GM23248 (cell line): ENCODE measurements around the gene BHLHA15.

Experiments used
- EZH2 ChIP-seq: fragments of 200-600 bp; sonication (generic); IDR thresholded peaks from 2 replicates; pipeline ENCODE4 v1.6.1; 2018; ENCODE audit warnings: antibody characterized with exemption, mild to moderate bottlenecking; ENCODE audit not compliant: insufficient read depth, poor library complexity, severe bottlenecking
- EZH2phosphoT487 ChIP-seq: fragments of 200-600 bp; sonication (generic); IDR thresholded peaks from 2 replicates; pipeline ENCODE4 v1.6.1; 2018; ENCODE audit warnings: antibody characterized with exemption, moderate library complexity, mild to moderate bottlenecking, low read depth; ENCODE audit not compliant: insufficient read depth

- TF ChIP-seq EZH2 (no peak), EZH2phosphoT487 (no peak)
These were observed 18.2 kb downstream of the BHLHA15 start for GRCh38 chr7:98229441-98229840.
